GM19025 (cell line): ENCODE data around the gene DYRK1A.

Experiments used
- ATAC-seq: cut with Tn5 transposase; IDR thresholded peaks from one replicate; pipeline ENCODE4 v1.9.1; 2021; ENCODE audit warnings: mild to moderate bottlenecking, low read depth, moderate library complexity; ENCODE audit not compliant: unreplicated experiment

The DYRK1A gene

DNA sequence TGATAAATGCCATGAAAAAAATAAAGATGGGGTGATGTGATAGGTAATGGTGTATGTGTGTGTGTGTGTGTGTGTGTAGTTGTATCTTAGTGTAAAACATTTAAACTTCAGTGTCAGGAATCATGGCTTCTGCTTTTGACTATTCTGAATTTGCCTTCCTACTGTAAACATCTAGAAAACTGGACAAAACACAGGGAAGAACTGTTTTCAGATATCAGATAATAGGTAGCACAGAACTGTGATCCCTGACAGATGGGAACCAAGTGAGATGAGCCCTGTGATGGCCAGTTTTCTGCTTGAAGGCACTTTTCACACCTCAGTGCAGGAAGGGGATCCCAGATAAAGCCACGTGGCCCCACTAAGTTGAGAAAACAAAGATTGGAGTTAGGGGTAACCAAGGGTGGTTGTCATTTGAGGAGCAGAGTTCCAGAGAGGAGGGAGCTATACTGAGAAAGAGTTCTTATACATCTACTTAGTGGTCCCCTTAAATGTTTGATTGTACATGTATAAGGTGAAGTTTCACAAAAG is 17.3 kb downstream of the DYRK1A start:
- ATAC-seq = no peak

DNA sequence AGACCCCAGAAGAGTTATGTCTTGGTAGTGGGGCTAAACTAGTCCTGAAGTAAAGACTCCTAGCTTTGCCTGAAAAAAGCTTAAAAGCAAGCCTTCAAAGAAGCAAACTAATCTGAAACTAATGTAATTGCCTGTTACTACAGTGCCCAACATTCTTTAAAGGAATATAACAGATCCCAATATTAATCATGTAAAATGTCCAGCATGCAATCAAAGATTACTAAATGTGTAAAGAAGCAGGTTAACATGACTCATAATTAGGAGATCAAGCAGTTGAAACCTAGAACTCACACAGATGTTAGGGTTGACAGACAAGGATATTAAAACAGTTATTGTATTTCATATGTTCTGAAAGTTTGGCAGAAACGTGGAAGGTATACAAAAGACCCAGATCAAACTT is 17.8 kb downstream of the DYRK1A start:
- no peak for ATAC-seq

DNA sequence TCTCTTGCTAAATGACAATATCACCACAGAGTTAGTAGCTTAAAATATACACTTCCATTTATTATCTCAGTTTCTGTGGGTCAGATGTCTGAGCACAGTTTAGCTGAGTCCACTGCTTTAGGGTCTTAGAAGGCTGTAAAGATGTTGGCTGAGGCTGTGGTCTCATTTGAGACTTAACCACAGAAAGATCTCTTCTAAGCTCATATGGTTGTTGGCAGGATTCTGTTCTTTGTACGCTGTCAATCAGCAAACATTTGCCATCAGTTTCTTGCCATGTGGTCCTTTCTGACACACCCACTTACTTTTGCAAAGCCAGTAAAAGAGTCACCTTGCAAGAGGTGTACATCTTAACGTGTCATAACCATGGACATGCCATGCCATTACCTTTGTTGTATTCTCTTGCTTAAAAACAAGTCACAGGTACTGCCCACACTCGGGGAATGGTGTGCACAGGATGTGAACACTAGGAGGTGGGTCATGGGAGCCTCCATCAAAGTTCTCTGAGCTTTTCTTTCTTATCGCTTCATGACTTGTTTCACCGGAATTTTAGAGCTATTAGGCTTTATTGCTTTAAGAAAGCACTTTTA is 18.7 kb downstream of the DYRK1A start:
- no peak for ATAC-seq

DNA sequence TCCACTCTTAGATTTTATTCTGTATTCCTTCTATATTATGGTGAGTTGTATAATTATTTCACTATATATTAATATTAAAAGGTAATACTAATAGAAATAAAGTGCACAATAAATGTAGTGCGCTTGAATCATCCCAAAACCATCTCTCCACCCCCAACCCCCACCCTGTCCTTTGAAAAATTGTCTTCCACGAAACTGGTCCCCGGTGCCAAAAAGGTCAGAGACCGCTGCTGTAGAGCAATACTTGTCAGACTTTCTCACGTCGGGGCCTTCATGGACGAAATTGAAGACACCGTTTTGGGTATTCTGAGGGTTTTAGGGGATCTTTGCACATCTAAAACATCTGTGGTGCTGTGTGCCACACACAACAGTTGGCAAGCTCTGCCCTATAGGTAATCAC is 19.6 kb downstream of the DYRK1A start:
- no peak for ATAC-seq

DNA sequence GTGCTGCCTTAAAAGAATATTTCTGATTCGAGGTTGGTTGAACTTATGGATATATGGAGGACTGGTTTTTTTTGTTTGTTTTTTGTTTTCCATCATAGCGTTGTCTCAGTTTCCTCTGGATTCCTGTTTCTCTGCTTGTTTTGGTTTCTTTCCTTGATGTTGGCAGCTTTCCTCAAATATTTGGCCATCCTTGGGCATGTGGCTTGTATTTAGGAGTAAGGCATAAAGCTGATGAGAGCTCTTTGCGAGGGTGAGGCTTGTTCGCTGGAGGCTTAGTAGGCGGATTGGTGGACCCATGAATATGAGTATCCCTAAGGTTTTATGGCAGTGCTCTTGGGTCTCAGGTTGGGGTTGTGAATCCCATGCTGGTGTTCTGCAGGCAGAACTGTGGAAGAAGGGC is 22.9 kb downstream of the DYRK1A start:
- no peak for ATAC-seq

DNA sequence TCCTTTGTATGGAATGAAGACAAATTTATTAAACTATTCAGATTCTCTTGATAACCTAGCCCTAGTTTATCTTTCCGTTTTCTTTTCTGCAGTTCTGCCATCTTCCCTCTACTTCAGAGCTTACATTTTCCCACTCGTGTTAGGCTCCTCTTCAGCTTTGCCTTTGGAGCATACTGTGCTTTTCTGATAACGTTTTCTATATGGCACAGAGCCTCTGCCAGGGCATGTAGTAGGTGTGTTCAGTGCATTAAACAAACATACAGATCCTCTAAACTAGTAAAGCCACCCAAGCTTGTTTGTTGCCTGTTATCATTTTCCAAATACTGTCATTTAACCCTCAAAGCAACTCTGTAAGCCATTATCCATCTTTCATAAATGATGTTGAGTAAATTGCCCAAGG is 25.1 kb downstream of the DYRK1A start:
- no peak for ATAC-seq

DNA sequence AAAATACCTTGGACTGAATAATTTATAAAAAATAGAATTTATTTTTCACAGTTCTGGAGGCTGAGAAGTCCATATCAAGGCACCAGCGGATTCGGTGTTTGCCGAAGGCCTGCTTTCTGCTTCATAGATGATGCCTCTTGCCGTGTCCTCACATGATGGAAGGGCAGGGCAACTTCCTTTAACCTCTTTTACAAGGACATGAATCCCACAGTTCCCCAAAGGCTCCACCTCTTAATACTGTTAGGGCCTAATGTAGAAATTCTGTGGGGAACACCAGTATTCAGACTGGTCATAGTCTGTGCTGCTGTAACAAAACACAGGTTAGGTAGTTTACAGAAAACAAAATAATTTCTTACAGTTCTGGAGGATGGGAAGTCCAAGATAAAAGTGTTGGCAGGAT is 25.9 kb downstream of the DYRK1A start:
- no peak for ATAC-seq

DNA sequence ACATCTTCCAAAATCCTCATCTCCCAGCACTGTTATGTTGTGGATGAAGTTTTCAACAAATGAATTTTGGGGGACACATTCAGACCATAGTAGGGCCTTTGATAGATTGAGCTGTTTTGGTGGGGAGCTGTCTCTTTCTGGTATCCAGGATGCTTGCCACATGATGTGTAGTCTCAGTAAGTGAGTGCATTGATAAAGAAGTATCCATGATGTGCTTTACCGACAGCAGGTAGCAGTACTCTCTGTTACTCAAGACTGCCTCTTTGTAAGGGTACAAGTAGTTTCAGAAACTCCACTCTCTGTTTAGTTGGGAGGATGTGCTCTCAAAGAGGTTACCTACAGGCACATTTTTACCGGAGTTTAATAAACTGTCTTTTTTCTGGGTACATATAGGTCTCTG is 26.5 kb downstream of the DYRK1A start:
- no peak for ATAC-seq

DNA sequence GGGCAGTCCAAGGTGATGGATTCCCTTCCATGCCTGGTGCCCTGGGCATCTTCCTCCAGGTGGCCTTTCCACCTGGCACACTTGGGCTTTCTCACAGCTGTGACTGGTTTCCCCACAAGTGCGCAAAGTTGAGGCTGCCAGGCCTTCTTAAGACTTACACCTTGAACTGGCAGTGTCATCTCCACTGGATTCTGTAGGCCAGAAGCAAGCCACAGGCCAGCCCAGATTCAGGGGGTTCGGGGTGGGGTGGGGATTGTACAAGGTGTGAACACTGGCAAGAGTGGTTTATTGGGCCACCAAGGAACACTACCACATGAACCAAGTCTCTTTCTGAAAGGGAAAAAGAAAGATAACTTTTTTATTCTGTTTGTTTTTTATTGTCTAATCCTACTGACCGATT is 27.2 kb downstream of the DYRK1A start:
- no peak for ATAC-seq

DNA sequence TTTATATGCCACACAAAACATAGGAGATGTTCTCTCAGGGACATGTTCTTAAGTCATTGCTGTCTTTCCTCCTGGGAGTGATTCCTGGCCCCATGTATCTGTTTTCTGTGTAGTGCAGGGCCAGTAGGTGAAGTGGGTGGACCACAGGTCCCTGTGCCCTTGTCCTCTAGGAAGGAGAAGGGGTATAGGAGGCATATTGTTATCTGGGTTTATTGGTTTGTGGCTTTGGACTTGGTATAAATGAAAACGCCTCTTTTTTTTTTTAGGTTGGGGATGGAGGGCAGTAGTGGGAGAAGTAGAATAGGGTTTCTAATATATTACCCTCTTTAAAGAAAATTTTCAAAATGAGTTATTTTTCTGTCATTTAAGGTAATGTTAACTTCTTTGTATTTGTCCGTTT is 29.4 kb downstream of the DYRK1A start:
- ATAC-seq = no peak

DNA sequence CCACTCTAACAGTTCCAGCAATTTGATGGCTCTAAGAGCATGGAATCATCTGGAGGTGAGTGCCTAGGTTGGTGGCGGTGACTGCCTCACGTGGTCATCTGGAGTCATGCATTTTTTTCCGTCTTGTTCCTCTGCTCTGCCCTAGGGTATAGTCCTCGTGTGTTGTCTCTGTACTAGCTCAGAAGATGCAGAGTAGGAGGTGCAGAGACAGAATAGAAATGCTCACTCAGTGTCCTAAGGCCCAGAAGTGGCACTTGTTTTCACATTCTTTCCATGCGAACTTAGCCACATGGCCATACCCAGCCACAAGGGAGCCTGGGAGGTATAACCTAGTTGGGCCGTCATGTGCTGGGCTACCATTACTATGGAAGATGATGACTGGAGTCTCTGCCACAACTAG is 30.3 kb downstream of the DYRK1A start:
- ATAC-seq = no peak

DNA sequence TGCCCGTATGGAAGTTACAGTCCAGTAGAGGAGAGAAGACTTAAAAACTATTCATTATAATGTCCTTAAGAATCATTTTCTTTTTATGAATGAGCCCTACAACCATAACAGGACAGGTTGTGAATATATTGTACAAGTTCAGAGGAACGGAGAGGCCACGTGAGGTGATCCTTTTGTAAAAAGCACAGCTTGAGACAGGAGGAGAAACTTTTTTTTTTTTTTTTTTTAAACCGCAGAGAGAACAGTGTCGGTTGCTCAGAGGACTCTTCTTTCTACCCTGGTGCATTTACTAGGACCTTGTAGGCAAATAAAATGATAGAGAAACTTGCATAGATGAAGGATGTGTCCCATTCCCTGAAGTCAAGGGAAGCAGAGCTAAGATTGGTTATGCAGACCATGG is 32.1 kb downstream of the DYRK1A start:
- no peak for ATAC-seq

DNA sequence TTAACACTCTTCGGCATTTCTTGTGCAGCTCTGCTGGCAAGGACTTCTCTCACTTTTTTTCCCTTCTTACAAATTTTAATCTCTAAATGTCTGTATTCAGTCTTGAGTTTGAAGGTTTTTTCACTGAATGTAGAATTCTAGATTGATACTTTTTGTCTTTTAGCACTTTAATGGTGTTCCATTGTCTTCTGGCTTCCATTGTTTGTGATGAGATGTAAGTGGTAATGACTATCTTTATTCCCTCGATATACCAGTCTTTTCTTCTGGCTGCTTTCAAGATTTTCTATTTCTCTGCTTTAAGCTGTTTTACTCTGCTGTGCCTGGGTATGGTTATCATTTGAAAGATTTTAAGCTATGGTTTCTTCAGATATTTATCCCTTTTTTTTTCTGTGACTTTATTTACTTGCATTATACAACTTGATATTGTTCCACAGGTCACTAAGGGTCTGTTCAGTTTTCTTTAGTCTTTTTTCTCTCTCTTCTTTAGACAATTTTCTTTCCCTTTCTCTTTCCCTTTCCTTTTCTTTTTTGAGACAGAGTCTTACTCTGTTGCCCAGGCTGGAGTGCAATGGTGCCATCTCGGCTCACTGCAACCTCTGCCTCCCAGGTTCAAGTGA is 35.8 kb downstream of the DYRK1A start:
- no peak for ATAC-seq

DNA sequence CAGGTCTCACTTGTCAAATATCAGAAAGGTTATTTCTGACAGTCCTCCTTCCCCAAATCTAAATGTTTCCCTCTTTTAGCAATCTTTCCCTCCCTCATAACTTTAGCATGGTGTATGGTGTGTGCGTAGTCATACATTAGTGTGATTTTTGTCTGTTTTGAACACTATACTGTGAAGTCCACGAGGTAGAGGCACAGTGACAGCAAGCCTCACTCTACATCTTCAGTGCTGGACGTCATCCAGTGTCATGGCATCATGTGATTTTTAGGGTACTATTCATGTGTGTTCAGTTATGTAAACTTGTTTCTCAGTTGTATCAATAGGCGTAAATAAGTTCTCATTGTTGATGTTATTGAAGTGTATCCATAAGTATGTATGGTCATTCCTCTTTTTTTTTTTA is 39.1 kb downstream of the DYRK1A start:
- no peak for ATAC-seq

DNA sequence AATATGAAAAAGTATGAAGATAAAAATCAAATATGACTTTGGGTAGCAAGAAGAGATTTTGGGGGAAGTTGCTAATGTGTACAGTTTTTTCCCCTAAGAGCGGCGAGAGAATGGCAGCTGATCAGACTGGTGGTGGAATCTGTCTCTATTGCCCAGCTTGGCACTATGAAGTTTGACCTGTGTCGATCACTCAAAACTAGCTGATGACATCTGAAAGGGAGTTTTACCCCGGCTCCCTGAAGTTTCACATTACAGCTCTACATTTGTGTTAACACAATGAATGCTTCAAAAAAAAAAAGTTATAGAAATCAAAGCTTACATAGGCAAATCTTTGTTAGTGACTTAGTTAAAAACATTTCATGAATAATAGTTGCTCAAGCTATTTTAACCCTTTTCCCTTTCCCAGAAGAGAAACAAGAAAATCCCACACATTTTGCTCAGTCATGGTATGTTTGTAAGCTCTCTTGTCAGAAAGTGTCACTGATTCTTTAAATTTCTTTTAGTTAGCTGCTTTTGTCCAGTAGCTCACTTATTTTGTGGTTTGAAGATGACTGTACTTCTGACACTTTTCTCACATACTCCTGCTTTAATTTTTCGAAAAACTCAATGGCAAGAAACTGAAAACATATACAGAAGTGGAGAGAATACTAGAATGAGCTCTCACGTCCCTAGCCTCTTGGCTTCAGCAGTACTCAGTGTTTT is 41.3 kb downstream of the DYRK1A start:
- ATAC-seq = no peak

DNA sequence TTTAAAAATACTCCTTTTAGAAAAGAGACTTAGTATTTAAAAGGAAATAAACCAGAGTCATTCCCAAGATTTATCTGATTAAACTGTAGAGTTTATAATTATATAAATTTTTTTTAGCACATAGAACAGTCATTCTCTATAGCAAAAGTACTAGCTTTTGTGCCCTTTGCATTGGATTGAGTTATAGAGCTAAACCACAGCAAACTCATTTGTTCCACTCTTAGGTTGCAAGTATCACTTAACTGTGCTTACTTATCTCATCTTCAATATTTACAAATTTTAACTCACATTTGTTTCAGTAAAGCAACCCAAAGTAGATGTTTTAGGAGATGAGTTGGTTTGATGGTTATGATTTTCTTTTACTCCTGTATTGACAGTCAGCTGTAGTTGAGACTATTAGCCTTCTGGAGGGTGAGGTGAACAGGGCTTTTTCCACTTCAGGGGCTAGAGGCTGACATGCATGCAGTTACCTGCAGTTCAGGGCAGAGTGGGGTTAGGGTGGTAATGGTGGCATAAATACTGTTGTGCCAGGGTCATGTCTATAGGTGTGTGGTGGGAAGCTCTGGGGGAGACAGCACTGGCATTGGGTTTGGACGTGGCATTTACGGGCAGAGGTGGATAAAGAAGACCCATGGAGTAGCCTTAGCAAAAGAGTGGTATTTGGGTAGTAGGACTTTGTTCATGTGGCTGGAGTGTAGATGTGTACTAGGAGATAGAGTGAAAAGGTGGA is 42.1 kb downstream of the DYRK1A start:
- no peak for ATAC-seq

DNA sequence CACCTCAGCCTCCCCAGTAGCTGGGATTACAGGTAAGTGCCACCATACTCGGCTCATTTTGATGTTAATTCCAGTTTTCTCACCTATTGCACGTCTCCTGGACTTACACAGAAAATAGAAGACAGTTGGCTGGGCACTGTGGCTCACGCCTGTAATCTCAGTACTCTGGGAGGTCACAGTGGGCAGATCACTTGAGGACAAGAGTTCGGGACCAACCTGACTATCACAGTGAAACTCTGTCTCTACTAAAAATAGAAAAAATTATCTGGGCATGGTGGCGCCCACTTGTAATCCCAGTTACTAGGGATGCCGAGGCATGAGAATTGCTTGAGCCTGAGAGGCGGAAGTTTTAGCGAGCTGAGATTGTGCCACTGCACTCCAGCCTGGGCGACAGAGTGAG is 44.1 kb downstream of the DYRK1A start:
- no peak for ATAC-seq

DNA sequence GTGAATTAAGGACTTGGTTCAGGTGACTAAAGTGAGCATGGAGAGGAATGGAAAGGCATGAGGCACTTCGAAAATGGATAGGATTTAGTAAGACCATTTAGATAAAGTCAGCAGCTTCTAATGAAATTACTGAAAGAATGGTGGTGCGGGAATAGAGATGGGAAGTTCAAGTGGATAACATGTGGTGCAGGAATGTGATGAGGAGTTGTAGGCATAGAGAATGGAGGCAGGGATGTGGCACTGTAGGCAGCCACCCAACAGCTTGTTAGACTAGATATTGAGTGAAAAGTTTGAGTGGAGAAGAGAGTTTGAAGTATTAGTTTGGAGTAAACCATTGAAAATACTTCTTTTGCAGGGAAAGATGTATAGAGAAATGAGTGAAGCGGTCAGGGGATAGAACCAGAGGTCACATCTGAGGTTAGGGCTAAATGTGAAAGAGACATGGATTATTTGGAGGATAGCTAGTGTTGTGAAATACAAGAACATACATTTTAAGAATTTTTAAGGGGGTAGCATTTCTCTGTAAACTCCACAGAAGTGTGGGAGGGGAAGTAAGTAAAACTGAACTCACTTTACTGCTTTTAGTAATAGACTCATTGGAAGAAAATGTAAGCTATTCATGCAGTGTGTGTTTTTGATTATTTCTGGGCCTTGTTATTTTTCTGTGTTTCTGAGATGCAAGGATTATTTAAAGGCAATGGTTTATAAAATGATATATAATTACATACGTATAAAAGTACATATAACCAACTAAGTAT is 46.2 kb downstream of the DYRK1A start:
- no peak for ATAC-seq

DNA sequence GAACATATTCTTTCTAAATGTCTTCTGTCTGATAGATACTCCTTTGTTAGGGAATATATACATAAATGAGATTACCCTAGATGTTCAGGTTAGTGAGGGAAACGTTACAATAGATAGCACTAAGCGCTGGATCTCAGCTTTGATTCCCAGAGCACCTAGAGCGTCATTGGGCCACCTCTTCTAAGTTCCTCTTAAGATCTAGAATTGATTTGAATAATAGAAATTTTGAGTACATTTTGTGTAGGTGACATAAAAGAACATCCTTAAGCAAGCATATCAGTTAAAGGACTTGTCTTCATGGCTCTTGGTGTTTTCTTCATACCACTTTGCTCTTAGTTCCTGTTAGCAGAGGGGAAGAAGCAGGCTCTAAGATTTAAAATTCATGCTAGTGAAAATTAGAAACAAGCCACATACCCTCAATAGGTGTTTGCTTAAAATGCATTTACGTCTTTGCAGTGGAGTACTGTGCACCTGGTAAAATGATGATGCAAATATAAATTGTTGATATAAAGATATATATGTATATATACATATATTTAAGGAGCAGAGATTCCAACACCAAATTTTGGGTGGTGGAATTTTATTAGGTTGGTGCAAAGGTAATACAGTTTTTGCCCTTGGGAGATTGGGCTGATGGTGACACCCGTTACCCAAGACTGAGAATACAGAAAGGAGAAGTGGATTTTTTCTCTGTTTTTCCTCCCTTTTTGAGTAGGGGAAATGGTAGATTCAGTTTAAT is 47.1 kb downstream of the DYRK1A start:
- ATAC-seq = no peak
